Fibroblast of pulmonary artery (primary cell): Measurements from ENCODE around the gene ZNF534.
A peak's percentile ranks its signal among the peaks of the same experiment; 100 is the strongest.

ENCODE experiments used
- DNase-seq: peaks from one replicate; pipeline ENCODE4 v3.0.0-alpha.2; 2010; ENCODE audit warnings: low read depth
- H3K4me3 ChIP-seq: replicated peaks from 2 replicates; pipeline ENCODE4 v1.5.1; 2011; ENCODE audit warnings: low read depth, mild to moderate bottlenecking, control low read depth, low read length, moderate library complexity
- CTCF ChIP-seq: IDR thresholded peaks from 2 replicates; pipeline ENCODE4 v1.5.1; 2011; ENCODE audit warnings: mild to moderate bottlenecking, control low read depth, low read length, inconsistent platforms; ENCODE audit errors: missing control alignments

Gene ZNF534

GRCh38 chr19:52428937-52429336 lies at the start of gene ZNF534:
TSS of gene ZNF534 (plus strand) at chr19:52429148. CDS start at chr19:52431475, 2,327 bp downstream.
- no peak for TF ChIP-seq CTCF
- no peak for DNase-seq
- H3K4me3 ChIP-seq = no peak within 1 kb of the TSS

GRCh38 chr19:52391135-52391534 lies 37.8 kb upstream of the ZNF534 start:
- TF ChIP-seq CTCF = no peak
- no peak for DNase-seq
- no peak overlapping the region for H3K4me3 ChIP-seq

- DNase-seq = peak; percentile 96
- no peak for TF ChIP-seq CTCF
- H3K4me3 ChIP-seq = peak within 1 kb of the TSS; percentile 69
Observed at GRCh38 chr19:52397310-52398080, 31.5 kb upstream of the ZNF534 start, which contains the start of gene ZNF528. TSS of gene ZNF528 (plus strand) at chr19:52397849. CDS start at chr19:52402014, 4,165 bp downstream.

GRCh38 chr19:52398081-52398441 lies 30.9 kb upstream of the ZNF534 start:
- H3K4me3 ChIP-seq = peak overlapping the region; percentile 69
- no peak for TF ChIP-seq CTCF
- DNase-seq = peak; percentile 7

- H3K4me3 ChIP-seq = no peak overlapping the region
- no peak for TF ChIP-seq CTCF
- DNase-seq = no peak
Observed at GRCh38 chr19:52410276-52410675, 18.7 kb upstream of the ZNF534 start.

GRCh38 chr19:52415711-52416110 lies 13.2 kb upstream of the ZNF534 start:
- DNase-seq = no peak
- no peak overlapping the region for H3K4me3 ChIP-seq
- no peak for TF ChIP-seq CTCF

GRCh38 chr19:52442179-52442578 lies 13.2 kb downstream of the ZNF534 start:
- DNase-seq = no peak
- TF ChIP-seq CTCF = no peak

More at GRCh38 chr19:52442179-52442578, 13.2 kb downstream of the ZNF534 start:
- no peak overlapping the region for H3K4me3 ChIP-seq
